Gastroesophageal sphincter (tissue), 3 donors: ENCODE data around the gene BOLA2B.
"Not testable (repeated sequence)": the region's sequence is repeated elsewhere in the genome, so short reads cannot be mapped to it uniquely, and the experiment has no call there.

Source experiments
- CTCF ChIP-seq, 4 experiments: fragments of 200-600 bp in 2 of 4; fragments of 450-650 bp in 2 of 4; sonication (generic) in 1 of 4; IDR thresholded peaks; one replicate each; pipeline ENCODE4 v1.5.1; 2017 to 2019; ENCODE audit warnings: antibody characterized with exemption in 4 of 4, mild to moderate bottlenecking in 2 of 4, moderate library complexity in 2 of 4
- POLR2A ChIP-seq, 2 donors: fragments of 450-650 bp; IDR thresholded peaks; one replicate each; pipeline ENCODE4 v1.6.1; 2017; ENCODE audit warnings: antibody characterized with exemption in 2 of 2, mild to moderate bottlenecking in 2 of 2, moderate library complexity in 1 of 2

- not testable (repeated sequence) for TF ChIP-seq CTCF, POLR2A (IDR thresholded peaks at IDR 0.05)
Measured at GRCh38 chr16:30197001-30197400, 3.5 kb upstream of the BOLA2B start.
